ENCODE data around the gene NAXD. TPM values are rescaled to one million over a fixed set of nuclear protein-coding genes. Genes with fewer than 3 reads are reported as not detected.

The NAXD gene
- total RNA-seq, 2 donors from 2014 or later, result 36.2 to 71.6 TPM

GRCh38 chr13:110648146-110648819 is 32.9 kb downstream of the NAXD start:
- Histone ChIP-seq H3K36me3 (no peaks in the 10 kb centered on the region), H3K27ac (no peak overlapping the region), H3K27me3 (replicated peaks; ENCODE audit: insufficient read depth) (no peaks in the 10 kb centered on the region), H3K9me3 (no peaks in the 10 kb centered on the region), H3K4me1 (replicated peaks) (peaks cover 6% of the 10 kb centered on the region), H3K4me3 (no peak overlapping the region)
- DNase-seq (ENCODE audit: low spot score), result no peak
- no peak for TF ChIP-seq CTCF (IDR thresholded peaks at IDR 0.05)
- TF ChIP-seq POLR2AphosphoS5 (IDR thresholded peaks at IDR 0.05), result no peak
- TF ChIP-seq POLR2A (IDR thresholded peaks at IDR 0.05), result no peak
- 85% methylated on average over 16 of the region's 16 CpGs for WGBS
- intact Hi-C loops (cut with DNase I), result loop anchor here (10.0 kb wide), 1 partner anchor 67 kb away; the partner anchor contains the start of gene ING1

- H3K27me3 ChIP-seq (replicated peaks; ENCODE audit: insufficient read depth), result no peaks in the 10 kb centered on the region
- intact Hi-C loops (cut with DNase I), result loop anchor here (10.0 kb wide), 1 partner anchor 66 kb away; the partner anchor contains the start of gene ING1
- no peaks in the 10 kb centered on the region for H3K9me3 ChIP-seq
- WGBS, result 90% methylated on average over 35 of the region's 35 CpGs
- no peak overlapping the region for H3K4me3 ChIP-seq
- DNase-seq (ENCODE audit: low spot score), result no peak
- H3K4me1 ChIP-seq (replicated peaks), result peaks cover 6% of the 10 kb centered on the region
- H3K27ac ChIP-seq, result no peak overlapping the region
- no peaks in the 10 kb centered on the region for H3K36me3 ChIP-seq
- TF ChIP-seq POLR2A (IDR thresholded peaks at IDR 0.05) (no peak), CTCF (IDR thresholded peaks at IDR 0.05) (no peak), POLR2AphosphoS5 (IDR thresholded peaks at IDR 0.05) (no peak)
These were observed 33.6 kb downstream of the NAXD start for GRCh38 chr13:110648848-110649421.

GRCh38 chr13:110649551-110649950 is 34.2 kb downstream of the NAXD start:
- DNase-seq (ENCODE audit: low spot score), result no peak
- no peaks in the 10 kb centered on the region for H3K9me3 ChIP-seq
- H3K4me3 ChIP-seq, result no peak overlapping the region
- H3K4me1 ChIP-seq (replicated peaks), result peaks cover 6% of the 10 kb centered on the region
- no peaks in the 10 kb centered on the region for H3K36me3 ChIP-seq
- no peaks in the 10 kb centered on the region for H3K27me3 ChIP-seq (replicated peaks; ENCODE audit: insufficient read depth)
- no peak overlapping the region for H3K27ac ChIP-seq
- intact Hi-C loops (cut with DNase I), result loop anchor here (10.0 kb wide), 1 partner anchor 65 kb away; the partner anchor contains the start of gene ING1
- TF ChIP-seq POLR2AphosphoS5 (IDR thresholded peaks at IDR 0.05), result no peak
- no peak for TF ChIP-seq POLR2A (IDR thresholded peaks at IDR 0.05)
- no peak for TF ChIP-seq CTCF (IDR thresholded peaks at IDR 0.05)
- WGBS, result 87% methylated on average over 7 of the region's 7 CpGs

DNA sequence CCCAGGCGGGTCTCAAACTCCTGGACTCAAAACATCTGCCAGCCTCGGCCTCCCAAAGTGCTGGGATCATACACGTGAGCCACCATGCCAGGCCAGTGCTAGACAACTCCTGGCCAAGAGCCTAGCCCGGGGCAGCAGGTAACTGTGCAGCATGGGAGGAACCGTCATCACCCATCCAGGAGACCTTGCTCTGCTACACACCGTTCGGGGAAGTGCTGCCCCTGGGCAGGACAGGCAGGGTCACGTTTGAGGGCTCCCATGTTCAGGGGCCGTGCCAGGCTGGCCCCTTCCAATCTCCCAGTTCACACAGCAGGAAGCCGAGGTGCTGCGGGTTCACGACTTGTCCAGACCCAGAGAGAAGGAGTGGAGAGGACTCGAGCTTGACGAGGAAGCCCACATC is 35.1 kb downstream of the NAXD start:
- DNase-seq (ENCODE audit: low spot score), result no peak
- TF ChIP-seq POLR2A (IDR thresholded peaks at IDR 0.05) (no peak), POLR2AphosphoS5 (IDR thresholded peaks at IDR 0.05) (no peak), CTCF (IDR thresholded peaks at IDR 0.05) (no peak)
- WGBS, result 75% methylated on average over 13 of the region's 14 CpGs

DNA sequence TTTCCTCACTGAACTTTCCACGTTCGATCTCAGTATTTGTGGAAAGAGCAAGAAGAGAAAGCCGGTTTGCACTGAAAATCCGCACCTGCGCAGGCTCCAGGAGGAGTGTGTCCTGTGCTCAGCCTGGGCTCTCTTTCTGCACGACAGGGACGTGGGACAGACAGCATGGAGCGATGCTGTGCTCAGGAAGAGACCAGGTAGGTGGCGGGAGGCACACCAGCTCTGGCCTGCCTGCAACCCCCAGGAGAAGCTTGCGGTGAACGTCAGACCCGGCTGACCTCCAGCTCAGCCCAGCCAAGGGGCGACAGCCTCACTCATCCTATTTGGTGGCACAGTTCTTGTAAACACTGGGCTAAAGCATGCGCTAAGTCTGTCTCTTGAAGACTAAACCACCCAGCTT is 35.9 kb downstream of the NAXD start:
- Histone ChIP-seq H3K27me3 (replicated peaks; ENCODE audit: insufficient read depth) (no peaks in the 10 kb centered on the region), H3K9me3 (no peaks in the 10 kb centered on the region), H3K36me3 (no peaks in the 10 kb centered on the region), H3K4me3 (no peak overlapping the region), H3K27ac (no peak overlapping the region), H3K4me1 (replicated peaks) (no peaks in the 10 kb centered on the region)
- TF ChIP-seq CTCF (IDR thresholded peaks at IDR 0.05) (no peak), POLR2AphosphoS5 (IDR thresholded peaks at IDR 0.05) (no peak), POLR2A (IDR thresholded peaks at IDR 0.05) (no peak)
- 89% methylated on average over 13 of the region's 14 CpGs for whole genome bisulfite sequencing
- intact Hi-C loops (cut with DNase I), result no loop called here
- DNase-seq (ENCODE audit: low spot score), result no peak

More for the DNA sequence above, 35.1 kb downstream of the NAXD start:
- Histone ChIP-seq H3K4me3 (no peak overlapping the region), H3K27ac (no peak overlapping the region), H3K9me3 (no peaks in the 10 kb centered on the region), H3K27me3 (replicated peaks; ENCODE audit: insufficient read depth) (no peaks in the 10 kb centered on the region), H3K36me3 (no peaks in the 10 kb centered on the region), H3K4me1 (replicated peaks) (no peaks in the 10 kb centered on the region)
- intact Hi-C loops (cut with DNase I), result no loop called here
